Ishikawa (cell line): Measurements from ENCODE around the gene BLM.

Source experiments
- CEBPB ChIP-seq: IDR thresholded peaks from 2 replicates; pipeline ENCODE4 v1.6.1; 2012
- CREB1 ChIP-seq: IDR thresholded peaks from 2 replicates; pipeline ENCODE4 v1.6.1; 2012; ENCODE audit warnings: low read depth
- EGR1 ChIP-seq: IDR thresholded peaks from 2 replicates; pipeline ENCODE4 v1.6.1; 2012
- EP300 ChIP-seq: IDR thresholded peaks from 2 replicates; pipeline ENCODE4 v1.6.1; 2012; ENCODE audit warnings: borderline replicate concordance
- FOXM1 ChIP-seq: IDR thresholded peaks from 2 replicates; pipeline ENCODE4 v1.6.1; 2012; ENCODE audit warnings: low read depth, borderline replicate concordance
- NFIC ChIP-seq: IDR thresholded peaks from 2 replicates; pipeline ENCODE4 v1.6.1; 2012
- RAD21 ChIP-seq: IDR thresholded peaks from 2 replicates; pipeline ENCODE4 v1.6.1; 2012; ENCODE audit warnings: low read depth
- TAF1 ChIP-seq: IDR thresholded peaks from 2 replicates; pipeline ENCODE4 v1.6.1; 2012; ENCODE audit warnings: low read depth, mild to moderate bottlenecking
- TCF12 ChIP-seq: IDR thresholded peaks from 2 replicates; pipeline ENCODE4 v1.6.1; 2012; ENCODE audit warnings: low read depth
- TEAD4 ChIP-seq: IDR thresholded peaks from 2 replicates; pipeline ENCODE4 v1.6.1; 2012
- YY1 ChIP-seq: IDR thresholded peaks from 2 replicates; pipeline ENCODE4 v1.6.1; 2012; ENCODE audit warnings: low read depth
- ZBTB7A ChIP-seq: IDR thresholded peaks from 2 replicates; pipeline ENCODE4 v1.6.1; 2012; ENCODE audit warnings: low read depth
- TF ChIP-seq, protein P1 (sequence below): IDR thresholded peaks from 2 replicates; pipeline ENCODE4 v1.6.1; 2012
- TF ChIP-seq, protein P2 (sequence below): IDR thresholded peaks from 2 replicates; pipeline ENCODE4 v1.6.1; 2012
- TF ChIP-seq, protein P3 (sequence below): IDR thresholded peaks from 2 replicates; pipeline ENCODE4 v1.6.1; 2012; ENCODE audit warnings: low read depth, mild to moderate bottlenecking

Gene BLM

DNA sequence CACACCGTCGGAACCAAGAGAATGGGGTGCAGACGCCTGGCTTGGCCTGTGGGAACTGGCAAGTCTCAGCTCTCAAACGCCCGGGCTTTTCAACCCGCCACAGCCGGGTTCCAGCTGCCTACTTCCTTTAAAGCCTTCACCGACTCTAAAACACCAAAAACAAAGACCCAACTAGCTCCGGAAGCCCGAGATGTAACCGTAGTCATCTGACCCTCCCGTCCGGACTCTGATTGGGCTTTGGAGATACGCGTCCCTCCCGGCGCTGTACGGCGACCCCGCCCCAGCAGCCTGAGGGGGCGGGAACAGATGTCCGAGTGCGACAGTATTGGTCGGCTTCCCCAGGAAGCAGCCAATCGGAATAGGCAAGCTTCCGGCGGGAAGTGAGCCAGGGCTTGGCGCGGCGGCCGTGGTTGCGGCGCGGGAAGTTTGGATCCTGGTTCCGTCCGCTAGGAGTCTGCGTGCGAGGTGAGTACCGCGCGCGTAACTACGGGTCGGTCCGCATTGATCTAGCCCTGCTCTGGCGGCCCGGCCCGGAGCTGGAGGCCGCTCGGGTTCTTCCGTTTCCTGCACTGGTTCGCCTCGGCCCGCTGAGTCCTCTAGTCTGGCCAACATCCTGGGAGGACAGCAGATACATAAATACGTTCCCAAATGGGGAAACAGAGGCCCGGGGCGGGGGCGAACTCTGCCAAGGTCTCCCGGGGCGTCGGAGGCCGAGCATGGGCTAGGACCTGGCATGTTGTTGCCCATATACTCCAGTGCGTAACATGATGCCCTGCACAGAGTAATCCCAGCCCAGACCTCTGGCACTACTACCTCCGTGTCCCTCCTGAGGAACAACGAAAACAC, at the start of gene BLM:
Gene BLM (plus strand): TSS at position 371 of the 846 bp plus-strand sequence. CDS start 30,047 bp downstream, outside the sequence.
- TF ChIP-seq CREB1 (no peak; the same call in 1 of the 2 replicates), EP300 (no peak), FOXM1 (0 out of 2 replicates have a peak, but pooled peaks have one; percentile 33), TCF12 (no peak; the same call in 1 of the 2 replicates), TEAD4 (no peak), TAF1 (peak; percentile 72; the same call in 1 of the 2 replicates), NFIC (peak; percentile 63; the same call in 1 of the 2 replicates), RAD21 (no peak), EGR1 (0 out of 2 replicates have a peak, but pooled peaks have one; percentile 10), ZBTB7A (no peak), CEBPB (no peak), YY1 (no peak)
- TF ChIP-seq, protein P1, sequence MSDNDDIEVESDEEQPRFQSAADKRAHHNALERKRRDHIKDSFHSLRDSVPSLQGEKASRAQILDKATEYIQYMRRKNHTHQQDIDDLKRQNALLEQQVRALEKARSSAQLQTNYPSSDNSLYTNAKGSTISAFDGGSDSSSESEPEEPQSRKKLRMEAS, result peak; percentile 90
- TF ChIP-seq, protein P2, sequence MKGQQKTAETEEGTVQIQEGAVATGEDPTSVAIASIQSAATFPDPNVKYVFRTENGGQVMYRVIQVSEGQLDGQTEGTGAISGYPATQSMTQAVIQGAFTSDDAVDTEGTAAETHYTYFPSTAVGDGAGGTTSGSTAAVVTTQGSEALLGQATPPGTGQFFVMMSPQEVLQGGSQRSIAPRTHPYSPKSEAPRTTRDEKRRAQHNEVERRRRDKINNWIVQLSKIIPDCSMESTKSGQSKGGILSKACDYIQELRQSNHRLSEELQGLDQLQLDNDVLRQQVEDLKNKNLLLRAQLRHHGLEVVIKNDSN, result peak; percentile 88
- TF ChIP-seq, protein P3, sequence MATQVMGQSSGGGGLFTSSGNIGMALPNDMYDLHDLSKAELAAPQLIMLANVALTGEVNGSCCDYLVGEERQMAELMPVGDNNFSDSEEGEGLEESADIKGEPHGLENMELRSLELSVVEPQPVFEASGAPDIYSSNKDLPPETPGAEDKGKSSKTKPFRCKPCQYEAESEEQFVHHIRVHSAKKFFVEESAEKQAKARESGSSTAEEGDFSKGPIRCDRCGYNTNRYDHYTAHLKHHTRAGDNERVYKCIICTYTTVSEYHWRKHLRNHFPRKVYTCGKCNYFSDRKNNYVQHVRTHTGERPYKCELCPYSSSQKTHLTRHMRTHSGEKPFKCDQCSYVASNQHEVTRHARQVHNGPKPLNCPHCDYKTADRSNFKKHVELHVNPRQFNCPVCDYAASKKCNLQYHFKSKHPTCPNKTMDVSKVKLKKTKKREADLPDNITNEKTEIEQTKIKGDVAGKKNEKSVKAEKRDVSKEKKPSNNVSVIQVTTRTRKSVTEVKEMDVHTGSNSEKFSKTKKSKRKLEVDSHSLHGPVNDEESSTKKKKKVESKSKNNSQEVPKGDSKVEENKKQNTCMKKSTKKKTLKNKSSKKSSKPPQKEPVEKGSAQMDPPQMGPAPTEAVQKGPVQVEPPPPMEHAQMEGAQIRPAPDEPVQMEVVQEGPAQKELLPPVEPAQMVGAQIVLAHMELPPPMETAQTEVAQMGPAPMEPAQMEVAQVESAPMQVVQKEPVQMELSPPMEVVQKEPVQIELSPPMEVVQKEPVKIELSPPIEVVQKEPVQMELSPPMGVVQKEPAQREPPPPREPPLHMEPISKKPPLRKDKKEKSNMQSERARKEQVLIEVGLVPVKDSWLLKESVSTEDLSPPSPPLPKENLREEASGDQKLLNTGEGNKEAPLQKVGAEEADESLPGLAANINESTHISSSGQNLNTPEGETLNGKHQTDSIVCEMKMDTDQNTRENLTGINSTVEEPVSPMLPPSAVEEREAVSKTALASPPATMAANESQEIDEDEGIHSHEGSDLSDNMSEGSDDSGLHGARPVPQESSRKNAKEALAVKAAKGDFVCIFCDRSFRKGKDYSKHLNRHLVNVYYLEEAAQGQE, result no peak

DNA sequence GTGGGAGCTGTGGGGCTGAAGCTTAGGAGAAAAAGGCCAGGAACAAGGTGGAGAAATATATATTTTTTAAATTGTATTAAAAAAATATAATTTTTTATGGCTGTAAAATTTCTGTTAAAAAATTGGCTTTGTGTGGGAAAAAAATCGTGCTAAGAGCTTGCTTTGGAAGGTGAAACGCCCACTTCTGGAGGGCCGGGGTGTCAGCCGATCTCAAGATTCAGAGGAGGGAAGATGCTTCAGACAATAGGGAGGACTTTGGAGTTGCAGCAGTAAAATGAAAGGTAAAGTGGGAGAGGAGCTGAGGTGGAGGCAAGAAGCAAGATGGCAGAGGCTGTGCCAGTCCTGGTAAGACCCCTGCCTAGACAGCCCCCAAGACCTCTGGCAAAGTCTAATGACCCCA, 45.9 kb upstream of the BLM start:
- TF ChIP-seq, protein P2, result no peak
- TF ChIP-seq TEAD4 (no peak), TCF12 (no peak)

DNA sequence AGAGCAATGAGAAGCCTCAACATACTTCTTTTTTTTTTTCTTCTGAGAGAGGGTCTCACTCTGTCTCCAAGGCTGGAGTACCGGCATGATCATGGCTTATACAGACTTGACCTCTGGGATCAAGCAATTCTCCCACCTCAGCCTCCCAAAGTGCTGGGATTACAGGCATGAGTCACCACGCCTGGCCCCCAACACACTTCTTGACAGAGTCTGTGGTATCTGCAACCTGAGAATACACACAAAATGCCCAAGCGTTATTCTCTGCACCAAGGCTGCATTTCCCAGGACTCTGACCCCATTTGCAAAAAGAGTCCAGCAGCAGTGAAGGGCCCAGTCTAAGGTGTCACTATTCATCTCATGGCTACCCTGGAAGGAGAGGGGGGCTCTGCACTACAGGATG, 42.7 kb upstream of the BLM start:
- no peak for TF ChIP-seq TEAD4
- no peak for TF ChIP-seq ZBTB7A
- no peak for TF ChIP-seq EP300
- no peak for TF ChIP-seq YY1
- TF ChIP-seq FOXM1, result no peak
- no peak for TF ChIP-seq TCF12
- TF ChIP-seq, protein P3, result no peak
- no peak for TF ChIP-seq RAD21

DNA sequence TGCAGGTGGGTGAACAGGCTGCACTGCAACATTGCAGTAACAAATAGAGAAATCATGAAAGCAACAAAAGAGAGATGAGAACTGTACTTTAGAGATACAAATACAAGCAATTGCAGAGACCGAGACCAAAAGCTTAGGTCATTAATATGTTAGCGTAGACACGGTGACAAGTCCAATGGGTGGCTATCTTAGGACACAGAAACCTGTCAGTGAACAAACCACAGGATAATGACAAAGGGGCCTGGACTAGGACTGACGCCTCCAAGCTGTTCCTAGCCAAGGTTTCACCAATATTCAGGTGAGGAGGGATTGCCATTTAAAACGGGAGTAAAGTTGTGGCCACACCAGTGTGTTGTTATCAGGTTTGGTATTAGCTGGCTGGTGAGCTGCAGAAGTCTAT, 41.7 kb upstream of the BLM start:
- TF ChIP-seq NFIC, result no peak
- TF ChIP-seq TAF1, result no peak
- no peak for TF ChIP-seq TCF12
- TF ChIP-seq, protein P1, result no peak
- TF ChIP-seq EGR1, result no peak
- TF ChIP-seq FOXM1, result no peak
- TF ChIP-seq TEAD4, result no peak
- TF ChIP-seq RAD21, result no peak
- TF ChIP-seq EP300, result no peak
- TF ChIP-seq, protein P3, result no peak
- no peak for TF ChIP-seq YY1
- no peak for TF ChIP-seq ZBTB7A
- no peak for TF ChIP-seq CREB1
- TF ChIP-seq CEBPB, result no peak
- TF ChIP-seq, protein P2, result no peak
